Effector memory CD4-positive, alpha-beta T cell (primary cell): ENCODE data around the gene PF4V1.
"Not testable (repeated sequence)": the region's sequence is repeated elsewhere in the genome, so short reads cannot be mapped to it uniquely, and the experiment has no call there.

Experiments used
- DNase-seq, 3 donors: peaks; one replicate each; pipeline ENCODE4 v3.0.0-alpha.2; 2020
- H3K27ac ChIP-seq: 2 replicates; pipeline ENCODE4 v1.7.0; 2013; ENCODE audit warnings: mild to moderate bottlenecking, low read length, moderate library complexity; ENCODE audit not compliant: insufficient read depth, poor library complexity, severe bottlenecking
- H3K27me3 ChIP-seq: replicated peaks from 2 replicates; pipeline ENCODE4 v1.7.0; 2013; ENCODE audit warnings: mild to moderate bottlenecking, low read length; ENCODE audit not compliant: insufficient read depth, control insufficient read depth, poor library complexity, severe bottlenecking
- H3K36me3 ChIP-seq: 2 replicates; pipeline ENCODE4 v1.7.0; 2013; ENCODE audit warnings: mild to moderate bottlenecking, low read length, moderate library complexity; ENCODE audit not compliant: control insufficient read depth, insufficient read depth
- H3K4me1 ChIP-seq: 2 replicates; pipeline ENCODE4 v1.7.0; 2013; ENCODE audit warnings: low read length, mild to moderate bottlenecking; ENCODE audit not compliant: control insufficient read depth, insufficient read depth, poor library complexity, severe bottlenecking
- H3K4me3 ChIP-seq: 2 replicates; pipeline ENCODE4 v1.7.0; 2013; ENCODE audit warnings: low read length, low read depth, mild to moderate bottlenecking; ENCODE audit not compliant: insufficient read depth, poor library complexity, severe bottlenecking
- H3K9me3 ChIP-seq: 2 replicates; pipeline ENCODE4 v1.7.0; 2013; ENCODE audit warnings: mild to moderate bottlenecking, low read length, moderate library complexity; ENCODE audit not compliant: control insufficient read depth

PF4V1 gene

DNA sequence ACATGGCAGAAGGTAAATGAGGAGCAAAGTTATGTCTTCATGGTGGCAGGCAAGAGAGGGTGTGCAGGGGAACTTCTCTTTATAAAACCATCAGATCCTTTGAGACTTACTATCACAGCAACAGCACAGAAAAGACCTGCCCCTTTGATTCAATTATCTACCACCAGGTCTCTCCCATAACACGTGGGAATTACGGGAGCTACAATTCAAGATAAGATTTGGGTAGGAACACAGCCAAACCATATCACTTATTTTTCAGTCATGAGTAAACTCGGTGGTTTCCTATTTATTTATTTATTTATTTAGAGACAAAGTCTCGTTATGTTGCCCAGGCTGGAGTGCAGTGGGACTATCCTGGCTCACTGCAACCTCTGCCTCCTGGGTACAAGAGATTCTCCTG is 38.2 kb downstream of the PF4V1 start:
- Histone ChIP-seq H3K27ac (no peak overlapping the region), H3K36me3 (no peaks in the 10 kb centered on the region), H3K4me3 (no peak overlapping the region), H3K27me3 (no peaks in the 10 kb centered on the region), H3K9me3 (no peaks in the 10 kb centered on the region), H3K4me1 (no peaks in the 10 kb centered on the region)
- DNase-seq = no peak

GRCh38 chr4:73891739-73892405 is 38.8 kb downstream of the PF4V1 start:
- no peaks in the 10 kb centered on the region for H3K9me3 ChIP-seq
- no peaks in the 10 kb centered on the region for H3K4me1 ChIP-seq
- H3K4me3 ChIP-seq = no peak overlapping the region
- DNase-seq = no peak
- no peak overlapping the region for H3K27ac ChIP-seq
- no peaks in the 10 kb centered on the region for H3K27me3 ChIP-seq
- no peaks in the 10 kb centered on the region for H3K36me3 ChIP-seq

DNA sequence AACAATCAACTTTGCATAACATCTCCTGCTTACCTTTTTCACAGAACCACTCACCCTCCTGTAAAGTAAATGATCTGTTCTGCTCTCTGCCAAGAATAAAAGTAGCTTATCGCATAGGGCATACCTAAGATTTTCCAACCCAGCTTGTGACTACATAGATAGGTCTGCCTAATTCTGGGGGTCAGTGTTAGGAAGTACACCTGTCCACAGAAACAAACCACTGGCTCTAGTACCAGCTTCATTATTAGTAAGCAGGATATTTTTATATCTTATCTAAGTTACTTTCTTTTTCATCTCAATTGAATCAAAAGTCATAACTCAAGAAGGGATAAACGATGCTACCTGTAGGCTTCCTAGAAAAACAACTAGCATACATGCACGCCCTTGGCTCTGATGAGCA is 39.9 kb downstream of the PF4V1 start:
- Histone ChIP-seq H3K4me1 (no peaks in the 10 kb centered on the region), H3K27me3 (no peaks in the 10 kb centered on the region), H3K27ac (no peak overlapping the region), H3K36me3 (no peaks in the 10 kb centered on the region), H3K9me3 (no peaks in the 10 kb centered on the region), H3K4me3 (no peak overlapping the region)
- DNase-seq = no peak

- no peak for DNase-seq
- H3K27me3 ChIP-seq = no peaks in the 10 kb centered on the region
- no peaks in the 10 kb centered on the region for H3K4me1 ChIP-seq
- no peaks in the 10 kb centered on the region for H3K36me3 ChIP-seq
- H3K27ac ChIP-seq = no peak overlapping the region
- H3K4me3 ChIP-seq = no peak overlapping the region
- H3K9me3 ChIP-seq = no peaks in the 10 kb centered on the region
Measured at GRCh38 chr4:73894001-73894400, 40.9 kb downstream of the PF4V1 start.

- Histone ChIP-seq H3K9me3 (no peaks in the 10 kb centered on the region), H3K27ac (no peak overlapping the region), H3K36me3 (no peaks in the 10 kb centered on the region), H3K4me3 (no peak overlapping the region), H3K4me1 (no peaks in the 10 kb centered on the region), H3K27me3 (no peaks in the 10 kb centered on the region)
- DNase-seq = no peak
Measured at GRCh38 chr4:73895201-73896175, 42.4 kb downstream of the PF4V1 start.

DNA sequence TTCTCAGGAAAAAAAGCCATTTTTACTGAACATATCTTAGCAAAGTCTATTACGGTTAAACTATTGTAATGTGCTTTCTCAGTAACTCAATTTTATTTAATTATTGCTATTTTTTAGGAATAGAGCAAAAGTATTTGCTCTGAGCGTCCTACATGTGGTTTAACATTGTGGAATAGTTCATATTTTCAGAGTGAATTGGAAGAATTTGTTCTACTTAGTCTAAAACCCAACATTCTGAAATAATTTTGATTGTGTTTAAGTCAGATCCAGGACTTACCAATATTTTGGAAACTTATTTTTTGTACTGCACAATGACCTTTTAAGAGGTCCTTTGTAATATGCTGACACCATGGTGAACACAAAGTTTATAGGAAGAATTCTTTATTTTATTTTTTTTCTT is 43.3 kb downstream of the PF4V1 start:
- Histone ChIP-seq H3K4me3 (no peak overlapping the region), H3K27me3 (no peaks in the 10 kb centered on the region), H3K9me3 (no peaks in the 10 kb centered on the region), H3K4me1 (no peaks in the 10 kb centered on the region), H3K27ac (no peak overlapping the region), H3K36me3 (no peaks in the 10 kb centered on the region)
- DNase-seq = no peak

DNA sequence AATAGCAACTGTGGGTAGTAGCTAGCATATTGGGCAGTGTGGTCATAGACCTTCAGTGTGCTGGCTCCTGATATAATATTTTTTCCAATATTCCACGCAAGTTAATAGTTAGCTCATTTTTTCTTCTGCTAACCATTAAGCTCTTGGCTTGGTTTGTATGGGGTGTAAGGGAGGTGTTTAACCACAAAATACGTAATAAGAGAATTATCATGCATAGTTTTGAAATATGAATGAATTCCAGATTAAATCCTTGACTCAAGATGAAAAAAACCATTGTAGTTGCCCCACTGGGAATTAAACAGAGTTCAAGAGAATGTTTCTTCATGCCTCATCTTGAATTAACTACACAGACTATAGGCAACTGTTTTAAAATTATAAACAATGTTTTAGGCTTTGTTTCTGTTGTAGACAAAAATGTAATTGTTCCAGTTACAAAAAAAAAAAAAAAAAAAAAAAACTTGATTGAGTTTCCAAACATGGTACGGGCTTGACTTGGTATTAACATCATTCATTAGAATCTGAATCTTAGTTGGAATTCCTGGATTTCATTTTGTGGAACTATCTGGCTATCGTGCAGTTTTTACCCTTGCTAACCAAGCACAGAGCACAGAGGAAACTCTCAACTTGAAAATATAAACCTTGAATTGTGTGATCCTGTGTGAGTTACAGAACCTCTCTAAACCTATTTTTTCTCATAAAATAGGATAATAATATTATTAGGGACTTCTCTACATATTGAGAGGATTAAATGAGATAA is 44.5 kb downstream of the PF4V1 start:
- DNase-seq = no peak
- no peaks in the 10 kb centered on the region for H3K9me3 ChIP-seq
- H3K4me1 ChIP-seq = no peaks in the 10 kb centered on the region
- H3K27ac ChIP-seq = no peak overlapping the region
- no peaks in the 10 kb centered on the region for H3K36me3 ChIP-seq
- no peak overlapping the region for H3K4me3 ChIP-seq
- H3K27me3 ChIP-seq = no peaks in the 10 kb centered on the region

DNA sequence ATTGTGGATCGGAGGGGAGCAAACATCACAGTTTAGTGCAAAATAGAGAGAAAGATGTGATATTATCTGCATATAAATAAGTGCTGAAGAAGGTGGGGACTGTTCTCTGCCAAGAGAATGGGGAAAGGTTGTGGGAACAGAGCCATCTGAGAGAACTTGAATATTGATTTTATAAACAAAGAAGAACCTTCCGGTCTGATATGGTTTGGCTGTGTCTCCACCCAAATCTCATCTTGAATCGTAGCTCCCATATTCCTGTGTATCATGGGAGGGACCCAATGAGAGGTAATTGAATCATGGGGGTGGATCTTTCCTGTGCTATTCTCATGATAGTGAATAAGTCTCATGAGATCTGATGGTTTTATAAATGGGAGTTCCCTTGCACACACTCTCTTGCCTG is 46.2 kb downstream of the PF4V1 start:
- H3K36me3 ChIP-seq, H3K4me1 ChIP-seq, DNase-seq, H3K9me3 ChIP-seq, H3K4me3 ChIP-seq, H3K27me3 ChIP-seq, H3K27ac ChIP-seq: not testable (repeated sequence)

GRCh38 chr4:73901031-73901430 is 47.9 kb downstream of the PF4V1 start:
- Histone ChIP-seq H3K36me3 (no peaks in the 10 kb centered on the region), H3K27ac (no peak overlapping the region), H3K9me3 (no peaks in the 10 kb centered on the region), H3K4me3 (no peak overlapping the region), H3K4me1 (no peaks in the 10 kb centered on the region), H3K27me3 (no peaks in the 10 kb centered on the region)
- DNase-seq = no peak
